ENCODE data around the gene PHLDA2. TPM values are rescaled to one million over a fixed set of nuclear protein-coding genes. Genes with fewer than 3 reads are reported as not detected.

PHLDA2 gene
- total and polyA plus RNA-seq, 8 donors = 3.1 to 34.2 (median 25.5) TPM; not detected in 3

DNA sequence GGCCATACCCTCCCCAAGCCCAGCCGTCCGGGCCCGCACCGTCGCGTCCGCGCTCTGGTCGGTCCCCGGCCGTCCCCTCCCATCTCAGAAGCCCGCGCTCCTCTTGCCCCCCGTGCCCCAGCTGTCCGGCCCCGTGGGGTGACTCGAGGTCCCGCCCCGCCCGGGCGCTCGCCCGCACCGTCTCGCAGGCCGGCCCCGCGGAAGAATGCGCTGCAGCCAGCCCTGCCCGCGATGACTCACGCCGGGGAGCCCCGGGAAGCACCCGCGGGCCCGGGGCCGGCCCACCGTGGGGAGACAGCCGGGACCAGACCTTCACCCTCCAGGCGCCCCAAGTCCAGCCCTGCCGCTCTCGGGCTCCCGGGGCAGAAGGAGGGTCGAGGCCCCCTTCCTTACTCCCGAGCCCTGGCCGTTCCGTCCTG, 320 bp upstream of the PHLDA2 start:
- H3K4me1 ChIP-seq = peaks cover 41 to 68% (median 50%) of the 10 kb centered on the region in 4 donors
- TF ChIP-seq POLR2AphosphoS5 (IDR thresholded peaks at IDR 0.05) = peak in 1 of 3 donors; percentile 16
- TF ChIP-seq, protein P1, sequence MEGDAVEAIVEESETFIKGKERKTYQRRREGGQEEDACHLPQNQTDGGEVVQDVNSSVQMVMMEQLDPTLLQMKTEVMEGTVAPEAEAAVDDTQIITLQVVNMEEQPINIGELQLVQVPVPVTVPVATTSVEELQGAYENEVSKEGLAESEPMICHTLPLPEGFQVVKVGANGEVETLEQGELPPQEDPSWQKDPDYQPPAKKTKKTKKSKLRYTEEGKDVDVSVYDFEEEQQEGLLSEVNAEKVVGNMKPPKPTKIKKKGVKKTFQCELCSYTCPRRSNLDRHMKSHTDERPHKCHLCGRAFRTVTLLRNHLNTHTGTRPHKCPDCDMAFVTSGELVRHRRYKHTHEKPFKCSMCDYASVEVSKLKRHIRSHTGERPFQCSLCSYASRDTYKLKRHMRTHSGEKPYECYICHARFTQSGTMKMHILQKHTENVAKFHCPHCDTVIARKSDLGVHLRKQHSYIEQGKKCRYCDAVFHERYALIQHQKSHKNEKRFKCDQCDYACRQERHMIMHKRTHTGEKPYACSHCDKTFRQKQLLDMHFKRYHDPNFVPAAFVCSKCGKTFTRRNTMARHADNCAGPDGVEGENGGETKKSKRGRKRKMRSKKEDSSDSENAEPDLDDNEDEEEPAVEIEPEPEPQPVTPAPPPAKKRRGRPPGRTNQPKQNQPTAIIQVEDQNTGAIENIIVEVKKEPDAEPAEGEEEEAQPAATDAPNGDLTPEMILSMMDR (IDR thresholded peaks at IDR 0.05) = no peak
- 0 to 2% (median 1%) methylated on average over 9 to 48 of the region's 48 CpGs for WGBS, 5 donors
- intact Hi-C loops (cut with DNase I; ENCODE audit: low total_unique reads) = no loop called here
- peak overlapping the region; percentile 52 to 71 (median 60) for H3K4me3 ChIP-seq
- peak overlapping the region; percentile 84 to 89 (median 87) for H3K27ac ChIP-seq
- peak; percentile 84 to 87 for DNase-seq
- no peaks in the 10 kb centered on the region for H3K36me3 ChIP-seq
- no peaks in the 10 kb centered on the region for H3K9me3 ChIP-seq
- H3K27me3 ChIP-seq = peaks cover 0 to 53% (median 12%) of the 10 kb centered on the region in 3 donors

DNA sequence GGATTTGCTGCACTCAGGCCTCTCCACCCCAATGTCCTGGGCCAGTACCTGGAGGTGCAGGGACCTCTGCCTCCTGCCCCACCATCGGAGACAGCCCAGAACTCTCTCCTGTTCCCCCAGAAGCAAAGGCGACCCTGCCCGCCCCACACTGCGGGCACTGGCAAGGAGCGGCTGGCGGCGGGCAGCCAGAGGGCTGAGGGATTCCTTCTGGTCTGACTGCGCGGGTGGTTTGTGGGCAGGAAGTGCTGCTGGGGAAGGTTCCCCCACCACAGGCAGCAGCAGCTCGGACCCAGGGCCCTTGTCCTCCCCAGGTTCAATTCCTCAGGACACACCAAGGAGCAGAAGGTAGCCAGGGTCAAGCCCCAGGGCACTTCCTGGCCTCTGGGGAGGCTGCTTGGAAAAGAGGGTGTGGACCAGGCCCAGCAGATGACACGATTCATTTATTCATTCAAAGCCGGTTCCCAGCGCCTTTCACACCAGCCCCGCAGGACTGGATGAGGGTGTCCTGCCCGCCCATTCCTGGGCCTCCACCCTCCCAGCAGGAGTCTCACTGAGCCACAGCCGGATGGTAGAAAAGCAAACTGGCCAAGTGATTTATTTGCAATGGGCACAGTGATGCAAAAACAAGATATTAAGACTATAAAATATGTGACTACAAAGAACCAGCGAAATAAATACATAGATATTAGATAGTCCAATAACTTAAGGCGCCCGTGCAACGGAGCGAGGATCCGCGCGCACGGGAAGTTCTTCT, 1.2 kb downstream of the PHLDA2 start:
- peaks cover 0 to 53% (median 12%) of the 10 kb centered on the region in 3 donors for H3K27me3 ChIP-seq

DNA sequence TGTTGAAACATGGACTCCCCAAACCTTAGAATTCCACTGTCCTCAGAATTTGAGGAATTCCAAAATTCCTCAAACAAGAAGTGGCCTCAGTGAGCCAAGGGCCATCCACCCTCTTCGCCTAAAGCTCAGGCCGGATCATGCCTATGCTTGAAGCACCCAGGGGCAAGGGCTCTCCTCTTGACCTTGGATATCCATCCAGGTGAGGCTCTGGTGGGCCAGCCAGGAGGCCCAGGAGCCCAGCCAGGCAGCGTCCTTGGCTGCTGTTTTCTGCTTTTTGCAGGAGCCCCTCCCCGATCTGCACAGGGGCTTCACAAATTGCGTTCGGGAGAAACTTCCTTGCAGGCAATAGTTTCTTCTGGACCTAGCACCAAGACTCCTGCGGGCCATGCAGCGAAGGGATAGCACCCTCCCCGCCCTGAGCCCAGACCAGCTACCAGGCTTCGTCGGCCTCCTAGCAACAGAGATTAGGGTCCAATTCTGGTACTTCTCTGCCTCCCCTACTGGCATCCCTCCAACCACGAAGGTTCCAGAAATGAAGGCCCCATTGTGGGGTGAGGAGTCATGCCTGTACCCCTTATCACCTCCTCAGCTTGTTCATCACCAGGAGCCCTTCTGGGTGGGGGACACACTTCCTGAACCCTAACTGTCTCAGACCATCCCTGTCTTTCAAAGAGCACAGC, 2.0 kb downstream of the PHLDA2 start:
- H3K9me3 ChIP-seq = no peaks in the 10 kb centered on the region
- peak overlapping the region in 1 of 5 donors; percentile 88 for H3K27ac ChIP-seq
- peaks cover 0 to 53% (median 12%) of the 10 kb centered on the region in 3 donors for H3K27me3 ChIP-seq
- peaks cover 28 to 61% (median 47%) of the 10 kb centered on the region in 4 donors for H3K4me1 ChIP-seq
- TF ChIP-seq, protein P1 (IDR thresholded peaks at IDR 0.05) = no peak
- TF ChIP-seq POLR2A (IDR thresholded peaks at IDR 0.05) (no peak), EP300 (IDR thresholded peaks at IDR 0.05) (no peak), POLR2AphosphoS5 (IDR thresholded peaks at IDR 0.05) (no peak)
- 88 to 91% (median 90%) methylated on average over 12 of the region's 12 CpGs for WGBS, 5 donors
- intact Hi-C loops (cut with DNase I; ENCODE audit: low total_unique reads) = no loop called here
- no peak for DNase-seq
- no peaks in the 10 kb centered on the region for H3K36me3 ChIP-seq
- peak overlapping the region; percentile 52 to 71 (median 60) for H3K4me3 ChIP-seq

More for the DNA sequence above, 1.2 kb downstream of the PHLDA2 start:
- Histone ChIP-seq H3K36me3 (no peaks in the 10 kb centered on the region), H3K4me3 (peak overlapping the region; percentile 52 to 71 (median 60)), H3K27ac (peak overlapping the region; percentile 84 to 89 (median 88)), H3K4me1 (peaks cover 33 to 68% (median 52%) of the 10 kb centered on the region in 4 donors), H3K9me3 (no peaks in the 10 kb centered on the region)
- TF ChIP-seq EP300 (IDR thresholded peaks at IDR 0.05) = no peak
- TF ChIP-seq, protein P1 (IDR thresholded peaks at IDR 0.05) = no peak
- no peak for TF ChIP-seq POLR2A (IDR thresholded peaks at IDR 0.05)
- no peak for TF ChIP-seq POLR2AphosphoS5 (IDR thresholded peaks at IDR 0.05)
- intact Hi-C loops (cut with DNase I; ENCODE audit: low total_unique reads) = no loop called here
- peak in 1 of 2 donors; percentile 60 for DNase-seq
- 32 to 38% (median 34%) methylated on average over 23 to 25 of the region's 25 CpGs for whole genome bisulfite sequencing, 5 donors

DNA sequence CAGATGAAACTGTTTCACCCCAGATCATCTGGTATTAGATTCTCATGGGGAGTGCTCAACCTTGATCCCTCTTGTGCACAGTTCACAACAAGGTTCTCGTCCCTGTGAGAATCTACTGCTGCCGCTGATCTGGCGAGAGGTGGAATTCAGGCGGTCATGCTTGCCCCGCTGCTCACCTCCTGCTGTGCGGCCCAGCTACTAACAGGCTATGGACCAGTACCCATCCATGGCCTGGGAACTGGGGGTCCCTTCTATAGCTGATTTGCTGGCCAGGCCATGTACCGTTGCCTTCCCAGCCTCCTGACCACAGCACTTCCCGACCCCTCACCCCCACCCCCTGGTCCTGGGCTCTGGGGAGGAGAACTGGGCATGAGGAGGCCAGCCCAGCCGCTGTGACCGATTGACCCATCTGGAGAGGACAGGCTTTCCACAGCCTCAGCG, 2.6 kb downstream of the PHLDA2 start:
- Histone ChIP-seq H3K27ac (no peak overlapping the region), H3K36me3 (no peaks in the 10 kb centered on the region), H3K27me3 (peaks cover 0 to 53% (median 12%) of the 10 kb centered on the region in 3 donors), H3K4me3 (no peak overlapping the region), H3K9me3 (no peaks in the 10 kb centered on the region), H3K4me1 (peaks cover 28 to 61% (median 47%) of the 10 kb centered on the region in 4 donors)
- TF ChIP-seq POLR2A (IDR thresholded peaks at IDR 0.05) = no peak
- TF ChIP-seq, protein P1 (IDR thresholded peaks at IDR 0.05) = no peak
- no peak for TF ChIP-seq POLR2AphosphoS5 (IDR thresholded peaks at IDR 0.05)
- no peak for TF ChIP-seq EP300 (IDR thresholded peaks at IDR 0.05)
- DNase-seq = no peak
- WGBS, 5 donors = 89 to 95% (median 93%) methylated on average over 9 to 11 of the region's 11 CpGs
- intact Hi-C loops (cut with DNase I; ENCODE audit: low total_unique reads) = no loop called here
